ENCODE measurements around the gene IL19.

DNA sequence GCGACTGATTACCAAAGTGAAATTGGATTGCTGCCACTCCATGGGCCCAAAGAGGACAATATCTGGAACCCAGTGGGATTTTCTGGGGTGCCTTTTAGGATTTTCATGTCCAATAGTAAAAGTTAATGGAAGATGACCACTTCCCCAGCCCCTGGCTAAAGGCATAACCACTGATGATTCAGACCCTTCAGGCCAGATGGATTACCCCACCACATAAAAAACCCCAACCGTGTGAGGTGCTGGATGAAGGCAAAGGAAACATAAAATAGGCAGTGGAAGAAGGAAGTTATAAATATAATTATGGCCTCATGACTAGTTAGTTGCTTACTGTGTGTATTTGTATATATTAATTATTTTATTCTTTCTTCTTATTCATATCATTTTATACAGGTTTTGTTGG is 41.9 kb downstream of the IL19 start:
- no peak for TF ChIP-seq CTCF (IDR thresholded peaks at IDR 0.05; ENCODE audit: low read length)
- TF ChIP-seq EZH2 (IDR thresholded peaks at IDR 0.05; ENCODE audit: borderline replicate concordance, low read length) = no peak
